Measurements from ENCODE around the gene ZNF792. TPM values are rescaled to one million over a fixed set of nuclear protein-coding genes. Genes with fewer than 3 reads are reported as not detected.

ZNF792 gene
- total and polyA plus RNA-seq, 8 donors: 8.0 to 10.8 (median 9.7) TPM

DNA sequence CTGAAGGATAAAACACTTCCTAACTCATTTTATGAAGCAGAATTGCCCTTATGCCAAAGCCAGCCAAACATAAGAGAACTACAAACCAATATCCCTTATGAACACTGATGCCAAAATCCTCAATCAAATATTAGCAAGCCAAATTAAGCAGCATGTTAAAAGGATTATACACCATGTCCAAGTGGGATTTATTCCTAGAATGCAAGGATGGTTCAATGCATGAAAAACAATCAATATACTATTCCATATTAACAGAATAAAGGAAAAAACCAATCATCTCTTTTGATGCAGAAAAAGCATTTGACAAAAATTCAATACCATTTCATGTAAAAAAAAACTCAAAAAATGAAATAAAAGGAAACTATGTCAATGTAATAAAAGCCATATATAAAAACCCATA is 10.9 kb downstream of the ZNF792 start:
- no peak for DNase-seq
- no peak overlapping the region for H3K4me3 ChIP-seq
- no peak for TF ChIP-seq CTCF (IDR thresholded peaks at IDR 0.05)
- peaks cover 0 to 68% of the 10 kb centered on the region in 2 donors for H3K36me3 ChIP-seq
- ATAC-seq: no peak
- no peaks in the 10 kb centered on the region for H3K4me1 ChIP-seq
- H3K27ac ChIP-seq: no peak overlapping the region
- H3K9me3 ChIP-seq: peaks cover 7 to 97% of the 10 kb centered on the region in 2 donors
- intact Hi-C loops (cut with DNase I): no loop called here
- no peaks in the 10 kb centered on the region for H3K27me3 ChIP-seq

GRCh38 chr19:34943861-34944573 is 20.0 kb downstream of the ZNF792 start:
- Histone ChIP-seq H3K36me3 (peaks cover 0 to 37% of the 10 kb centered on the region in 2 donors), H3K27ac (no peak overlapping the region), H3K27me3 (no peaks in the 10 kb centered on the region), H3K9me3 (peaks cover 0 to 83% of the 10 kb centered on the region in 2 donors), H3K4me3 (no peak overlapping the region), H3K4me1 (no peaks in the 10 kb centered on the region)
- DNase-seq (no peak), ATAC-seq (no peak)
- intact Hi-C loops (cut with DNase I): no loop called here
- no peak for TF ChIP-seq CTCF (IDR thresholded peaks at IDR 0.05)

DNA sequence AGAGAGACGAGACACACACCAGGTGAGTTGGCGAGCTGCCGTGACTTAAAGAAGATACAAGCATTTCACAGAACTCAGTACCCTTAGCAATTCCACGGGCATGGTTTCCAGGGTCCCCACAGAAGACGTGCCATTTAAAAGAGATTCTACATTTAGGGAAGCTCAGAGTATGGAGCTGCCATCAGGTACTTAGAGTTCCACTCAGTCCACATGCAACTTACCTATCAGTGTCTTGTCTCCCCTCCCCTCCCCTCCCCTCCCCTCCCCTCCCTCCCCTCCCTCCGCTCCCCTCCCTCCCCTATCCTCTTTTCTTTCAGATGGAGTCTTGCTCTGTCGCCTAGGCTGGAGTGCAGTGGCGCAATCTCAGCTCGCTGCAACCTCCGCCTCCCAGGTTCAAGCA is 25.1 kb downstream of the ZNF792 start:
- TF ChIP-seq CTCF (IDR thresholded peaks at IDR 0.05): no peak
- Histone ChIP-seq H3K27ac (no peak overlapping the region), H3K4me1 (no peaks in the 10 kb centered on the region), H3K27me3 (no peaks in the 10 kb centered on the region), H3K9me3 (peaks cover 0 to 32% of the 10 kb centered on the region in 2 donors), H3K36me3 (peaks cover 0 to 56% of the 10 kb centered on the region in 2 donors), H3K4me3 (no peak overlapping the region)
- DNase-seq: no peak
- ATAC-seq: no peak
- intact Hi-C loops (cut with DNase I): no loop called here

- ATAC-seq (no peak), DNase-seq (no peak)
- no peak for TF ChIP-seq CTCF (IDR thresholded peaks at IDR 0.05)
- intact Hi-C loops (cut with DNase I): no loop called here
- H3K36me3 ChIP-seq: peaks cover 0 to 58% of the 10 kb centered on the region in 2 donors
- no peak overlapping the region for H3K27ac ChIP-seq
- no peaks in the 10 kb centered on the region for H3K4me1 ChIP-seq
- no peaks in the 10 kb centered on the region for H3K27me3 ChIP-seq
- no peak overlapping the region for H3K4me3 ChIP-seq
- H3K9me3 ChIP-seq: peaks cover 0 to 5% of the 10 kb centered on the region in 2 donors
Observed at GRCh38 chr19:34936184-34936583, 27.8 kb downstream of the ZNF792 start.

DNA sequence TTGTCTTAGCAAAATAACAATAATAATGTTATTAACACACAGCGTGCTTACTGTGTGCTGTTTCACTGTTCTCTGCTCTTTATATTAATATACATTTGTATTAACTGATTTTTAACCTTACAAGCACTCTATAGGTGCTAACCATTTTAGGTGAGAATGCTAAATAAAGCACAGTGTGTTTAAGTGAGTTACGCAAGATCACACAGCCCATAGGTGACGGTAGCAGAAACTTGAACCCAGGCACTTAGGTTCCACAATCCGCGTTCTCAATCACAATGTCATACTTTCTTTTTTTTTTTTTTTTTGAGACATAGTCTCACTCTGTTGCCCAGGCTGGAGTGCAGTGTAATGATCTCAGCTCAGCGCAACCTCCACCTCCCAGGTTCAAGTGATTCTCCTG is 31.5 kb downstream of the ZNF792 start:
- Histone ChIP-seq H3K4me3 (no peak overlapping the region), H3K4me1 (peaks cover 3 to 7% of the 10 kb centered on the region in 2 donors), H3K9me3 (no peaks in the 10 kb centered on the region), H3K27me3 (peaks cover 0 to 4% of the 10 kb centered on the region in 2 donors), H3K36me3 (peaks cover 0 to 51% of the 10 kb centered on the region in 2 donors), H3K27ac (no peak overlapping the region)
- ATAC-seq (no peak), DNase-seq (no peak)
- no peak for TF ChIP-seq CTCF (IDR thresholded peaks at IDR 0.05)
- intact Hi-C loops (cut with DNase I): no loop called here

Data from left lung (tissue), 10 donors.